Esophagus squamous epithelium (tissue), 4 donors: ENCODE data around the gene MAPK8IP3.

ENCODE experiments used
- POLR2A ChIP-seq, 4 donors: fragments of 450-650 bp; IDR thresholded peaks; one replicate each; pipeline ENCODE4 v1.6.1; 2017; ENCODE audit warnings: antibody characterized with exemption in 4 of 4, mild to moderate bottlenecking in 4 of 4, moderate library complexity in 3 of 4
- TF ChIP-seq, protein P1 (sequence below), 6 experiments: fragments of 450-650 bp in 4 of 6; fragments of 200-600 bp in 2 of 6; sonication (generic) in 2 of 6; IDR thresholded peaks; one replicate each; pipeline ENCODE4 v1.5.1; 2016 to 2019; ENCODE audit warnings: antibody characterized with exemption in 6 of 6, mild to moderate bottlenecking in 4 of 6, moderate library complexity in 4 of 6

GRCh38 chr16:1691956-1692355 lies 14.0 kb upstream of the MAPK8IP3 start:
- no peak for TF ChIP-seq POLR2A (IDR thresholded peaks at IDR 0.05)
- TF ChIP-seq, protein P1, sequence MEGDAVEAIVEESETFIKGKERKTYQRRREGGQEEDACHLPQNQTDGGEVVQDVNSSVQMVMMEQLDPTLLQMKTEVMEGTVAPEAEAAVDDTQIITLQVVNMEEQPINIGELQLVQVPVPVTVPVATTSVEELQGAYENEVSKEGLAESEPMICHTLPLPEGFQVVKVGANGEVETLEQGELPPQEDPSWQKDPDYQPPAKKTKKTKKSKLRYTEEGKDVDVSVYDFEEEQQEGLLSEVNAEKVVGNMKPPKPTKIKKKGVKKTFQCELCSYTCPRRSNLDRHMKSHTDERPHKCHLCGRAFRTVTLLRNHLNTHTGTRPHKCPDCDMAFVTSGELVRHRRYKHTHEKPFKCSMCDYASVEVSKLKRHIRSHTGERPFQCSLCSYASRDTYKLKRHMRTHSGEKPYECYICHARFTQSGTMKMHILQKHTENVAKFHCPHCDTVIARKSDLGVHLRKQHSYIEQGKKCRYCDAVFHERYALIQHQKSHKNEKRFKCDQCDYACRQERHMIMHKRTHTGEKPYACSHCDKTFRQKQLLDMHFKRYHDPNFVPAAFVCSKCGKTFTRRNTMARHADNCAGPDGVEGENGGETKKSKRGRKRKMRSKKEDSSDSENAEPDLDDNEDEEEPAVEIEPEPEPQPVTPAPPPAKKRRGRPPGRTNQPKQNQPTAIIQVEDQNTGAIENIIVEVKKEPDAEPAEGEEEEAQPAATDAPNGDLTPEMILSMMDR (IDR thresholded peaks at IDR 0.05): no peak
